K562 (cell line): ENCODE results near the gene CPT1C. TPM values are rescaled to one million over a fixed set of nuclear protein-coding genes. Genes with fewer than 3 reads are reported as not detected.

Experiments used
- ATAC-seq: fragments of 200-7000 bp; cut with Tn5 transposase; 3 replicates; pipeline ENCODE4 v1.9.1; 2020; ENCODE audit warnings: moderate library complexity
- BruUV-seq: library from RNA; stranded (reverse); fragments of 400-500 nt; replicated peaks from 2 replicates; lab custom pipeline; 2021; lab: Mats Ljungman, UMichigan
- CTCF ChIA-PET: fragments of 300-600 bp; formaldehyde crosslinking; extraction: SDS; loops from one replicate; lab custom pipeline; 2021; ENCODE audit warnings: low intra/inter-chr PET ratio; lab: Yijun Ruan, JAX
- POLR2A ChIA-PET: fragments of 300-600, 350-650 bp; sonication (Branson Sonifier 250); formaldehyde crosslinking; extraction: SDS; loops from one replicate; lab custom pipeline; 2021; ENCODE audit warnings: antibody characterized with exemption, inconsistent platforms; lab: Yijun Ruan, JAX
- DNase-seq, 4 experiments: peaks; one replicate each; pipeline versions ENCODE4 v3.0.0 to v3.0.0-alpha.2; 2011 to 2018; ENCODE audit warnings: low spot score in 3 of 4, mixed read lengths in 3 of 4; ENCODE audit errors: extremely low read depth in 1 of 4
- FAIRE-seq: peaks from 2 replicates; lab custom pipeline; 2011; peaks lifted over from hg19 to GRCh38; lab: Jason Lieb, UNC
- H2AFZ ChIP-seq: 2 replicates; pipeline ENCODE4 v1.6.0; 2011; ENCODE audit warnings: low read depth, low read length, control low read depth, inconsistent platforms
- H3K27ac ChIP-seq: fragments of 200-600 bp; 3 replicates; pipeline ENCODE4 v1.8.0; 2011; ENCODE audit warnings: low read depth, mild to moderate bottlenecking, control low read depth, inconsistent platforms, low read length, moderate library complexity, mixed read lengths; ENCODE audit errors: extremely low read depth
- H3K27me3 ChIP-seq, 2 experiments: fragments of 300-600 bp in 1 of 2; 2 replicates in 1 of 2; 3 replicates in 1 of 2; pipeline versions ENCODE4 v1.6.0 to v1.8.0; 2011; ENCODE audit warnings: inconsistent platforms in 2 of 2, low read length in 2 of 2, mild to moderate bottlenecking in 1 of 2, mixed read lengths in 1 of 2, moderate library complexity in 1 of 2; ENCODE audit not compliant: control insufficient read depth in 2 of 2, insufficient read depth in 2 of 2
- H3K36me3 ChIP-seq: fragments of 300-600 bp; 3 replicates; pipeline ENCODE4 v1.8.0; 2011; ENCODE audit warnings: mild to moderate bottlenecking, low read length, inconsistent platforms; ENCODE audit not compliant: control insufficient read depth, insufficient read depth
- H3K4me1 ChIP-seq, 2 experiments: fragments of 200-600 bp in 1 of 2; replicated peaks in 1 of 2; 2 replicates in 1 of 2; 3 replicates in 1 of 2; pipeline versions ENCODE4 v1.5.1 to v1.8.0; 2011; ENCODE audit warnings: inconsistent platforms in 2 of 2, low read length in 2 of 2, mild to moderate bottlenecking in 1 of 2, mixed read lengths in 1 of 2, moderate library complexity in 1 of 2; ENCODE audit not compliant: control insufficient read depth in 2 of 2, insufficient read depth in 2 of 2
- H3K4me2 ChIP-seq: 2 replicates; pipeline ENCODE4 v1.6.1; 2011; ENCODE audit warnings: low read length, control low read depth, inconsistent platforms, mixed read lengths; ENCODE audit not compliant: insufficient read depth
- H3K4me3 ChIP-seq: fragments of 200-600 bp; sonication (generic), shearing (Covaris generic); 2 replicates; pipeline ENCODE4 v1.5.1; 2016; ENCODE audit warnings: control low read depth, inconsistent platforms
- H3K79me2 ChIP-seq: fragments of 200-600 bp; 3 replicates; pipeline ENCODE4 v1.8.0; 2011; ENCODE audit warnings: low read length, inconsistent platforms; ENCODE audit not compliant: control insufficient read depth, insufficient read depth
- H3K9ac ChIP-seq, 2 experiments: 2 replicates each; pipeline versions ENCODE4 v1.6.0 to v1.6.1; 2011; ENCODE audit warnings: low read depth in 2 of 2, low read length in 2 of 2, control low read depth in 1 of 2, inconsistent platforms in 1 of 2, mild to moderate bottlenecking in 1 of 2, mixed read lengths in 1 of 2; ENCODE audit not compliant: insufficient read depth in 1 of 2
- H3K9me1 ChIP-seq: one replicate; pipeline ENCODE4 v1.6.0; 2011; ENCODE audit warnings: inconsistent platforms, mild to moderate bottlenecking, low read length, moderate library complexity; ENCODE audit not compliant: control insufficient read depth, insufficient read depth
- H3K9me3 ChIP-seq: replicated peaks from 2 replicates; pipeline ENCODE4 v1.5.1; 2011; ENCODE audit warnings: low read depth, low read length, inconsistent platforms; ENCODE audit not compliant: control insufficient read depth, insufficient read depth
- H4K20me1 ChIP-seq: replicated peaks from 2 replicates; pipeline ENCODE4 v1.6.1; 2011; ENCODE audit warnings: low read length, inconsistent platforms, mixed read lengths; ENCODE audit not compliant: control insufficient read depth, insufficient read depth
- E2F6 ChIP-seq, 2 experiments: IDR thresholded peaks; 2 replicates each; pipeline ENCODE4 v1.6.1; 2011; ENCODE audit warnings: borderline replicate concordance in 1 of 2, control low read depth in 1 of 2, low read depth in 1 of 2, low read length in 1 of 2, mild to moderate bottlenecking in 1 of 2, mixed read lengths in 1 of 2, moderate library complexity in 1 of 2; ENCODE audit not compliant: insufficient read depth in 1 of 2, insufficient read length in 1 of 2, poor library complexity in 1 of 2, severe bottlenecking in 1 of 2; ENCODE audit errors: extremely low read depth in 1 of 2
- ILK ChIP-seq: fragments of 450-650 bp; IDR thresholded peaks from 2 replicates; pipeline ENCODE4 v1.6.1; 2016; ENCODE audit warnings: missing genetic modification characterization, low read depth, mild to moderate bottlenecking, missing compliant biosample characterization, moderate library complexity, borderline replicate concordance
- KAT7 ChIP-seq: sonication (generic); formaldehyde crosslinking; IDR thresholded peaks from 2 replicates; pipeline ENCODE4 v1.8.0; 2022; ENCODE audit warnings: missing genetic modification reagents, mild to moderate bottlenecking, borderline replicate concordance
- MED1 ChIP-seq: sonication (generic); formaldehyde crosslinking; IDR thresholded peaks from 2 replicates; pipeline ENCODE4 v1.8.1; 2023; ENCODE audit warnings: missing genetic modification reagents, borderline replicate concordance
- NBN ChIP-seq: fragments of 450-650 bp; IDR thresholded peaks from 2 replicates; pipeline ENCODE4 v1.6.1; 2016; ENCODE audit warnings: low read depth, mild to moderate bottlenecking
- POLR2A ChIP-seq: fragments of 450-650 bp; conservative IDR thresholded peaks from 2 replicates; pipeline ENCODE4 v1.6.1; 2016
- POLR2B ChIP-seq: fragments of 450-650 bp; IDR thresholded peaks from 2 replicates; pipeline ENCODE4 v1.6.1; 2018; ENCODE audit warnings: low read depth; ENCODE audit not compliant: partially characterized antibody
- RBFOX2 ChIP-seq: fragments of 200-400 bp; formaldehyde crosslinking; IDR thresholded peaks from 2 replicates; pipeline ENCODE4 v1.6.1; 2017; ENCODE audit warnings: low read depth, mild to moderate bottlenecking, low read length, moderate library complexity
- SAP30 ChIP-seq: fragments of 200-600 bp; sonication (generic); IDR thresholded peaks from 2 replicates; pipeline ENCODE4 v1.6.1; 2012; ENCODE audit warnings: borderline replicate concordance, low read depth, mild to moderate bottlenecking, moderate library complexity, low read length, control low read depth, inconsistent platforms; ENCODE audit not compliant: insufficient read depth, poor library complexity, severe bottlenecking
- TAF7 ChIP-seq: fragments of 450-650 bp; IDR thresholded peaks from 2 replicates; pipeline ENCODE4 v1.6.1; 2016; ENCODE audit warnings: missing genetic modification characterization, missing compliant biosample characterization
- THRA ChIP-seq: fragments of 450-650 bp; IDR thresholded peaks from 2 replicates; pipeline ENCODE4 v1.6.1; 2017; ENCODE audit warnings: mild to moderate bottlenecking, moderate library complexity
- ZNF311 ChIP-seq: fragments of 250-450 bp; sonication (Bioruptor Pico); IDR thresholded peaks from 2 replicates; pipeline ENCODE4 v1.4.0; 2020; ENCODE audit warnings: mild to moderate bottlenecking, moderate library complexity
- ZNF316 ChIP-seq: fragments of 450-650 bp; IDR thresholded peaks from 2 replicates; pipeline ENCODE4 v1.6.1; 2016
- ZNF79 ChIP-seq: fragments of 250-450 bp; sonication (Bioruptor Pico); IDR thresholded peaks from 2 replicates; pipeline ENCODE4 v1.4.0; 2020; ENCODE audit warnings: low read depth, mild to moderate bottlenecking, moderate library complexity
- WGBS: fragments of 100-300 bp; shearing (Covaris generic); methylation state at CpG from one replicate; pipeline ENCODE4 v1.1.6; 2016; ENCODE audit warnings: low coverage, mixed read lengths; ENCODE audit not compliant: insufficient coverage; ENCODE audit errors: missing lambda C conversion rate; 5-methylcytosine and 5-hydroxymethylcytosine counted together
- in situ Hi-C: fragments of 300-500 bp; cut with MboI; formaldehyde crosslinking; loops from 4 replicates; pipeline ENCODE4 v1.15.0; 2018; ENCODE audit warnings: inconsistent platforms, mixed read lengths
- intact Hi-C: fragments of 100-400 bp; cut with micrococcal nuclease; formaldehyde crosslinking; loops from 2 replicates; pipeline ENCODE4 v1.14.2; 2022
- polyA plus RNA-seq, 8 experiments: library from polyadenylated mRNA; depleted of rRNA in 4 of 8; stranded (reverse) in 5 of 8; unstranded in 3 of 8; fragments of >200 nt; fragmentation: Nextera tagmentation in 2 of 8; fragmentation: Illumina TruSeq in 1 of 8; extraction: Ambion mirVana in 2 of 8; extraction: Trizol in 1 of 8; gene quantifications; 2 replicates each; pipeline versions ENCODE4 v1.2.1 to v1.2.3, GENCODE V29; 2011 to 2014; ENCODE audit warnings: inconsistent platforms in 1 of 8, missing spikeins in 1 of 8
- total RNA-seq, 7 experiments: library from RNA; depleted of rRNA in 6 of 7; stranded (reverse); fragments of >200 nt in 6 of 7; fragmentation: Illumina TruSeq in 2 of 7; extraction: Trizol in 2 of 7; gene quantifications; 2 replicates each; pipeline versions ENCODE4 v1.2.1 to v1.2.3, GENCODE V29; 2011 to 2021; ENCODE audit warnings: low replicate concordance in 1 of 7

The CPT1C gene
- total and polyA plus RNA-seq, 9 of the 15 experiments (the other 6 are each of a cell fraction or from before 2014, with no cell fraction given): 1.9 to 12.3 (median 3.0) TPM

- TF ChIP-seq RBFOX2: peak; percentile 53; the same call in 1 of the 2 replicates
- TF ChIP-seq POLR2A: 0 out of 2 replicates have a peak, but pooled peaks have one; percentile 34
- TF ChIP-seq THRA: no peak
- peak; percentile 23 for TF ChIP-seq POLR2B
Observed at GRCh38 chr19:49653466-49653806, 37.5 kb upstream of the CPT1C start (continued).

- in situ Hi-C loops (no loop called here), intact Hi-C loops (no loop called here)
- Histone ChIP-seq H2AFZ (no peak overlapping the region), H3K9ac (no peak overlapping the region), H3K27ac (no peak overlapping the region), H3K36me3 (peaks cover 89% of the 10 kb centered on the region; the same call in 2 of the 3 replicates), H3K27me3 (no peaks in the 10 kb centered on the region), H3K9me1 (peaks cover 2% of the 10 kb centered on the region), H3K79me2 (no peaks in the 10 kb centered on the region), H3K4me1 (peaks cover 0 to 18% of the 10 kb centered on the region in 2 experiments; a peak in 2 of 5 replicates), H3K4me2 (no peak overlapping the region), H3K4me3 (no peak overlapping the region), H3K9me3 (no peaks in the 10 kb centered on the region; the same call in 1 of the 2 replicates), H4K20me1 (0 out of 2 replicates have a peak, but pooled peaks cover 14% of the 10 kb centered on the region)
- POLR2A ChIA-PET: interaction anchor here (1.0 to 4.8 kb wide), 5 partner anchors 12 to 21 kb away, joined by 4 to 28 read pairs (median 13); partner anchors contain the start of genes BCL2L12, IRF3, RRAS and SCAF1
- no TSS peak for BruUV-seq
- no peak; the same call in 1 of the 2 replicates for TF ChIP-seq RBFOX2
- TF ChIP-seq SAP30: no peak
- TF ChIP-seq ZNF311 (CRISPR knock-in tag): no peak
- TF ChIP-seq E2F6 (IDR thresholded peaks at IDR 0.05; ENCODE audit: borderline replicate concordance in 1 of 2, extremely low read depth in 1 of 2, insufficient read depth in 1 of 2, insufficient read length in 1 of 2, low read depth in 1 of 2, low read length in 1 of 2, poor library complexity in 1 of 2, severe bottlenecking in 1 of 2): no peak
- TF ChIP-seq ZNF316: no peak
- TF ChIP-seq MED1 (CRISPR knock-in tag): no peak
- TF ChIP-seq KAT7 (CRISPR knock-in tag): no peak
- no peak for TF ChIP-seq ZNF79 (CRISPR knock-in tag)
- TF ChIP-seq ILK (tag): no peak
- TF ChIP-seq NBN: no peak
- no peak for TF ChIP-seq TAF7 (tag)
- ATAC-seq (no peak), DNase-seq (no peak), FAIRE-seq (no peak)
- CTCF ChIA-PET: no interaction called here
- WGBS: 100% methylated on average over 4 of the region's 10 CpGs
Observed at GRCh38 chr19:49654581-49654980, 36.3 kb upstream of the CPT1C start.
